RPMI8226 (cell line): ENCODE data around the gene ILK.
A peak's percentile ranks its signal among the peaks of the same experiment; 100 is the strongest.

ENCODE experiments used
- DNase-seq: peaks from one replicate; pipeline ENCODE4 v3.0.0-alpha.2; 2015

Gene ILK

DNA sequence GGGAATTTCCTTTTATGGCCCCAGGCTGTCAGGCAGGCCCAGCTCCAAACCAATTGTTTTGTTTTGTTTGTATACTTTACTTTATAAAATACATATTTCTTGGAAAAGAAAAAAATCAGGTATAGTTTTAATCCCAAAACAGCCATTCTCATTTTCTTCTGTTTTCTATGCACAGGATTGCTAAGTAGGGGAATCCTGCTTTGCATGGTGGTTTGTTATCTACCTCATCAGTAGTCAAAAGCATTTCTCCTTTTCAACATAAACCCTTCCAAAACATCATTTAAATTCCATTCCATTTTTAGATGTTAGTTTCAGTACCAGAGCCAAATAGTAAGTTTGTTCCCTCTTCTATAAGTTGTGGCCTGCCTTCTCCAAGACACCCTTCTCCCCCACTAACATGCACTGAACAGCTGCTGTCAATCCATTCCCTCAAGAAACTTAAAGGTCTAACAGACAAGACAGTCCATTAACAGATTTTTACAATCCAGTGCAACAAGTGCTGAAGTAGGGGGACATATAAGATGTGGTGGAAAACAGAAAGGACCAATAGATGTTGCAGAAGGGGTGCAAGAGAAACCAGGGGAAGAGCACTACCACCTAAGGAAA, 3.7 kb downstream of the ILK start:
- DNase-seq = no peak

DNA sequence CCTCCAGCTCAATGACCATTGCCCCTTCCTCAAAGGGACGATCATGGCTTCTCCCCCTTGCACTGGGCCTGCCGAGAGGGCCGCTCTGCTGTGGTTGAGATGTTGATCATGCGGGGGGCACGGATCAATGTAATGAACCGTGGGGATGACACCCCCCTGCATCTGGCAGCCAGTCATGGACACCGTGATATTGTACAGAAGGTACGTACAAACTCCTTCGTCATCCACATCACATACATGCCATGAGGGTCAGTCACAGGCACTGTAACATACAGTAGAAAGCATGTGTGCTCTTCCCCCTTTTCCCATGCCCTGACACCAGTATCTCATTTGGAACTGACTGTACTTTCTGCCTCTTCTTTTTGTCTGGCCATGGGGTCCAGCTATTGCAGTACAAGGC, 4.4 kb downstream of the ILK start:
- no peak for DNase-seq

DNA sequence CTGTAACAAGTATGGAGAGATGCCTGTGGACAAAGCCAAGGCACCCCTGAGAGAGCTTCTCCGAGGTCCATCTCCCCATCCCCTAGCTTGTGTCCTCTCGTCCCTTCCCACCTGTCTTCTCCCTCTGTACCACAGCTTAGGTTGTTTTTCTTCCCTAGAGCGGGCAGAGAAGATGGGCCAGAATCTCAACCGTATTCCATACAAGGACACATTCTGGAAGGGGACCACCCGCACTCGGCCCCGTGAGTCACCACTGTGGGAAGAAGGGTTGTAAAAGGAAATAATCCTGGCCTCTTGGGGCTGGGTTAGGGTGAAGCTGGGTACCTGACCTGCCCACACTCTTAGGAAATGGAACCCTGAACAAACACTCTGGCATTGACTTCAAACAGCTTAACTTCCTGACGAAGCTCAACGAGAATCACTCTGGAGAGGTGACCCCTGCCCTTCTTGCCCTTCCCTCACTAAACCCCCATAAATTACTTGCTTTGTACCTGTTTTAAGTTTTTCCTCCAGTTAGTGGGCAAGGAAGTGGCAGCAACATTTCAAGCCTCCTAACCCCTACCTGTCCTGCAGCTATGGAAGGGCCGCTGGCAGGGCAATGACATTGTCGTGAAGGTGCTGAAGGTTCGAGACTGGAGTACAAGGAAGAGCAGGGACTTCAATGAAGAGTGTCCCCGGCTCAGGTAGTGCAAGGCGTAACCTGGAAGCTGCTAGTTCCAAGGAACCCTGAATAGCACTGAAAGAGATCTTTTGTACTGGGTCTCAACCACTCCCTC, 5.3 kb downstream of the ILK start:
- no peak for DNase-seq

DNA sequence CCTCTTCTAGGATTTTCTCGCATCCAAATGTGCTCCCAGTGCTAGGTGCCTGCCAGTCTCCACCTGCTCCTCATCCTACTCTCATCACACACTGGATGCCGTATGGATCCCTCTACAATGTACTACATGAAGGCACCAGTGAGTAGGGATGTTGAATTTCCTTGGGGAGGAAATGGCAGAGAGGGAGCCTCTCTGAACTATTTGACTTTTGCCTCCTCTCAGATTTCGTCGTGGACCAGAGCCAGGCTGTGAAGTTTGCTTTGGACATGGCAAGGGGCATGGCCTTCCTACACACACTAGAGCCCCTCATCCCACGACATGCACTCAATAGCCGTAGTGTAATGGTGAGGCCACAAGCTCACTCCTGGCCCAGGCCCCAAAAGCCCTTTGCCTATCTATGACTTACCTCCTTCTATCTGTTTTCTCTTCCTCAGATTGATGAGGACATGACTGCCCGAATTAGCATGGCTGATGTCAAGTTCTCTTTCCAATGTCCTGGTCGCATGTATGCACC, 6.0 kb downstream of the ILK start:
- no peak for DNase-seq

DNA sequence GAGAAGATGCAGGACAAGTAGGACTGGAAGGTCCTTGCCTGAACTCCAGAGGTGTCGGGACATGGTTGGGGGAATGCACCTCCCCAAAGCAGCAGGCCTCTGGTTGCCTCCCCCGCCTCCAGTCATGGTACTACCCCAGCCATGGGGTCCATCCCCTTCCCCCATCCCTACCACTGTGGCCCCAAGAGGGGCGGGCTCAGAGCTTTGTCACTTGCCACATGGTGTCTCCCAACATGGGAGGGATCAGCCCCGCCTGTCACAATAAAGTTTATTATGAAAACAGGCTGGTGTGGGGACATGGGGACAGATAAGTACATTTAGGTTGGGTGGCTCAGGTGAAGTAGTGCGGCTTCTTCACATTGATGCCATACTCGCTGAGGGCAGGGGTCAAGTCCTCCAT, 7.0 kb downstream of the ILK start:
- no peak for DNase-seq

DNA sequence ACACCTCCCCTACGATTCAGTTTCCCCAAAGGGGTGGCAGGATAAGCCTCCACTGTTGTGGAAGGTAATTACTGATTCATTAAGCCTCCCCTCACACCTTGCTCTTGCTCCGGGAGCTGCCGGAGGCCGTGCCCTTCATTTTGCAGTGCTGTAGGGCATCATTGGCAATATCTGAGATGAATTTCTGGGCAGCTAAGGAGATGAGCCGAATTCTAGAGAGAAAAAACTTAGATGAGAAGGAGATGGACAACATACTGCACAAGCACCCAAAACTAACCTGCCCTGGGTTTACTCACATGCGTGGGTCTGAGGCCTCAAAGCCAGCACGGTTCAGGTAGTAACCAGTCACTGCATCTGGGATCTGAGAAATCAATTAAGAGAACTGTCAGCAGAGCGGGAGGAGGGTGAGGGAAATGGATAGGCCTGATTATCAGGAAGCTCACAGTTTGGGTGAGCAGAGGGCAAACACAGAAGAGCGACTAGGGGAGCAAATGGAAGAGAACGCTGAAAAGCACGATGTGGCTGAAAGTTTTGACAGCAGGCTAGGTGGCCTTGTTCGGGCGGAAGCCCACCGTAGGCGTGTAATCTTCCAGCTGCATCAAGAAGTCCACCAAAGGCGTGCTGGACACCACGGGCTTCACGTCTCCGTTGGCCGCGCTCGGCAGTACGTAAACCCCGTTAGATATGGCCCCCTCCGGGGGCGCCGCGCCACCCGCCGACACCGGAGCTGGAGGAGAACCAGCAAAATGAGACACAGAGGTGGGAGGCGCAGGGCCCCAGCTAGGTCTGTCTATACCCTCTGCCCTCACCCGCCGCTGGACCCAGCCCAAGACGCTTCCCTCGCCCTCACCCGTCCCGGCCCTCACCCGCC, 7.8 kb downstream of the ILK start:
- peak; percentile 14 for DNase-seq

DNA sequence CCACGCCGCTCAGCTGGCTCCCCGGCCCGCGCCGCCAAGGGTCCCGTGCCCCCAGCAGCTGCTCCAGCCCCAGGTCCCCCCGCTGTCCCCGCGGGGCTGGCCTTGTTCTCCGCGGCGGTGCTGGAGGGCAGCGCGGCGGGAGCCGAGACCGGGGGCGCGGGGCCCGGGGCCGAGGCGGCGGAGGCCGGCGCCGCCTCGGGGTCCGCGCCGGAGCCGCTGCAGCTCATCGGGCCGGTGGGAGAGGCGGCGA, 8.3 kb downstream of the ILK start:
- DNase-seq = no peak

DNA sequence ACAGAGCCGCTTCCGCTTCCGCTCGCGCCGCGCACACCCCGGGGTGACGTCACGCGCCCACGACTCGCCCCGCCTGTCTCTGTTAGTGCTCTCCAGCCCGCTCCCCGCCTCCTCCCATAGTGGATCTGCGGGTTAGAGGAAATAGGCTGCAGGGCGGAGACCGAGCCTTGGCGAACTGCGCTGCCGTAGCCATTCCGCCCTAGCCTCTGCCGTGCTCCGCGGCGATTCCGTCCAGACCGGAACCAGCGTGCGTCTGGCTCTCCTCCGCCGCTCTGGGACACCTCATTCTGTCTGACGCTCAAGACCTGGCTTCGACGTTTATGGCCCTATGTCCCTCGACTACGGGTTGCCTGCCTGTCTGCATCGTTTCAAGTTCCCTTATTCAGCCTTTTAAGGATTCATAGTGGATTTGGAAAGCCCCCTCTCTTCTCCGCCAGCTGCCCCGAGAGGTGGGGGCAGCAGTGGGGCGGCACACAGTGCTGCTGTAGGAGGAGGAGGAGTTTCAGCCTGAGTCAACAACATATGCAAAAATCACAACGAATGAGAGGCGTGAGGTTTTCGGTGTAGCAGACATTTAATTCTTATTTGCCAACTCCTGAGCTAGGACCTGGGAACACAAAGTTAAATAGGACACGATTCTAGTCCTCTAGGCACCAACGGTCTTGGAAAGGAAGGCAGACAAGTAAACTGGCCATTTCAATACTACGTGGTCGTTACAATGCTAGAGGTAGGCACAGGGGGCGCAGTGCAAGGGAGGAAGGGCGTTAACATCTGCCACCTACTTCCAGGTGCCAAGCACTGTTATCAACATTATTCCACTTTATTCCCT, 8.9 kb downstream of the ILK start, which contains the start of gene TAF10:
TSS of gene TAF10 (minus strand) at position 4 of the 829 bp plus-strand sequence. CDS start 27 bp downstream, outside the sequence.
- DNase-seq = peak; percentile 93

DNA sequence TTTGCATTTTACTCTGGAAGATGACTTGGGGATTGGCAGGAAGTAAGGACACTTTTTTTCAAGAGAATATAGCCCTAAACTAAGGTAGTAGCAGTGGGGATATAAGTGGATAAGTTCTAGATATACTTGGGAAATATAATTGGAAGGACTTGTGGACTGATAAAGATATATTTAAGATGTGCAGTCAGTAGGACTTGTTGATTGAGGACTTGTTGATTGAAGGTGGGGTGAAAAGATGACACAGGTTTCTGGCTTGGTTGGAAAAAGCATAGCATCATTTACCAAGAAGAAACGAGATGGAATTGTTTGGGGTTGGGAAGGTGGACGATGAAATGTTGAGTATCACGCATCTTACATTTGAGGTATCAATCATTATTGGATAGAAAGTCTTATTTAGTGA, 9.9 kb downstream of the ILK start:
- DNase-seq = no peak

DNA sequence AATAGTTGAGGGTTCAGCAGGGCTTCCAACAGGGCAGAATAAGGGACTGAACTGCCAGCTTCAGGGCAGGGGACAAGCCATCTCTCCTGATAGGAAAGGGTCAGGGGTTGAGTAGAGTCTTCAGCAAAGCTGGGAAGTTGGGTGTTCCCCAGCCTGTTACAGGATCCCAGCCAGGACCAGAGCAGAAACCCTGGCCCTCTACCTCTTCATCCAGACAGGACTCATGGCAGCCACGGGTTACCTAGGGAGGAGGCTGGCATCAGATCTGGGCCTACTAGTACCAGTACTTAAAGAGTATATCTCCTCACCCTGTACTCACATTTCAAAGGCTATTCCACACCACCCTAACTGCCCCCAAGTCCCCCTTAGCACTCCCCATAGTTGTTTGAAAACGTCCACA, 10.9 kb downstream of the ILK start:
- no peak for DNase-seq

DNA sequence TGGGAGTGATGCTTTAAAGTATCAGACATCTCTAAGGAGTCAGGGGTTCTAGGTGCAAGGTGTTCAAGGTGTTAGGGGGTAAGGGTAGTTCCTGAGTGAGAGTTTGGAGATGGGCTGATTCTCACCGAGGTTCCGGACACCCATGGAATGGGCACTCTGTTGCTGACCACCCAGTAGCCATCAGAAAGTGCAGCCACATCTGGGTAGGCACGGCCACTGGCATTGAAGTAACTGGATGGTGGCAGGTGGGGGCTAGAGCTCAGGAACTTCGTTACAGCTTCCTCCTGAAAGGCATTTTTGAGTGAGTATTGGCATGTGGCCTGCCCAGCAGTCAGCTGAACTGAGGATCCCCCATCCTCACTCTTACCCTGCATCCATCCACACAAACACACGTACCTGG, 11.5 kb downstream of the ILK start:
- no peak for DNase-seq

DNA sequence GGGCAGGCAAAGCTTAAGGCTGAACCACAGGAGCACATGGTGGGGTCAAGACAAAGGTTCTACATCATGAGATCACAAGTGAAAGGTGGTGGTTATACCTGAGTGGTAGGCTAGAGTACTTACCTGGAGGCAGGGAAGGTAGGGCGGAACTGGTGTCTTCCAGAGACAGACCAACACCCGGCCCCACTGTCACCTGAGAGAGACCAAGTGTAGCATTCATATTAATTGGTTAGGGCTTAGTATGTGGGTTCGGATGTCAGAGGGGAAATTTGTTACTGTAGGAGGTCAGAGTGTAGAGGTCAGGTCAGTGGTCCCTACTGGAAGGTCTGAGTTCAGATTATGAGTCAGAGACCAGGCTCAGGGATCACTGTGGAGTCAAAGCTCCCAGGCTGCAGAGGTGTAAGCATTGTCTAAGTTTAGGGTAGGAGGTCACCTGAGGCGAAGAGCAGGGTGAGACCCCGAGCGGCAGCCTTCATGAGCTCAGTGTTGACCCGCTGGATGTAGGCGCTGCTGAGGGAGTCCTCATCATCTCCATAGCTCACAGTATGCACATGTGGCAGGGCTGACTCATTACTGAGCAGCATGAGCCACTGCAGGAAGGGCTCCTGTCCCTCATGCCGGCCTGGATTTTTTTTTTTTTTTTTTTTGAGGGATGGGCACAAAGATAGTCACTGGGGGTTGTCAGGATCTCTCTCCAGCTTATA, 12.5 kb downstream of the ILK start:
- no peak for DNase-seq

DNA sequence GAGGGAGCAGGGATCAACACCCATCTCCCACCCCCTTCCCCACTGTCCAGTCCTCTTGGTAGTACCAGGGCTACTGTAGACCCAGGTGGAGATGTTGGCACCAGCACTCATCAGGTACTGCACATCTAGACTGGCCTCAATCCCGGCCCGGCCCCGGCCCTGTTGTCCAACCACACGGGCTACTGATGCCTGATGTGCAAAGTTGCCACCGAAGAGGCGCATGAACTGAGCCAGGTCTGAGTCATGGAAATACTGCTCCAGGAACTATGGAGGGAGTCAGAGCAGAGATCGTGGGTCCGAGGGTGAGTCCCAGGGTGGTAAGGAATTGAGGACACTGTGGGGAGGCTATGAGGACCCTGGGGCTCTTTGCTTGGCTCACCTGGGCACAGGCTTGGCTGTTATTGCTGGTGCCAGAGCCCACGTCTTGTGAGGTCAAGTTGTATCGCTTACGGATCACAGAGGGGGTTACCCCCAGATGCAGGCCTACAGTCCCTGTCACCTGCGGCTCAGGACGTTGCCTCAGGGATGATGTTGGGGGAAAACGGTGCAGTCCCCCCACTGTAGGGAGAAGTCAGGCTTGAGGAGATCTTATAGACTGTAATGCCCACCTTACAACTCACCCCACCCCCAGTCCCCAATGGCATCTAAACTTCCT, 13.1 kb downstream of the ILK start:
- no peak for DNase-seq

DNA sequence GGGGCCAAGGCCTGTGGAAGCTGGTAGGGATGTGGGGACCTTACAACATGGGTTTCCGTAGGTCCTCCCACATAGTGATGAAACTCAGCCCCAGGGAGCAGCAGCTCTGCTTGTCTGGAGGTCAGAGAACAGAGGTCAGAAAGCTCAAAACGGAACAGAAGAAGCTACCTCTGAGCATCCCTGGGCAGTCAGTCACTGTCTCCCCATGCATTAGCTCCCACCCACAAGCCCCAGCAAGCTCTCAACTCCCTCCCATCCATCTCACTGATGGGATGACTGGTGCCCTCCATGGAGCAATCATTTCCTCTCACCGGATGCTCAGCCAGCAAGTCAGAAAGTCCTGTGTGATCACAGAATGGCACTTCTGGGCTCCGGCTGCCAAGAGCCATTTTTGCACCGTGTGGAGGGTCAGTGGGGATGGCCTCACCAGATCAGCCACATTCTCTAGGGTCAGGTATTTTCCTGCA, 13.8 kb downstream of the ILK start:
- DNase-seq = no peak

DNA sequence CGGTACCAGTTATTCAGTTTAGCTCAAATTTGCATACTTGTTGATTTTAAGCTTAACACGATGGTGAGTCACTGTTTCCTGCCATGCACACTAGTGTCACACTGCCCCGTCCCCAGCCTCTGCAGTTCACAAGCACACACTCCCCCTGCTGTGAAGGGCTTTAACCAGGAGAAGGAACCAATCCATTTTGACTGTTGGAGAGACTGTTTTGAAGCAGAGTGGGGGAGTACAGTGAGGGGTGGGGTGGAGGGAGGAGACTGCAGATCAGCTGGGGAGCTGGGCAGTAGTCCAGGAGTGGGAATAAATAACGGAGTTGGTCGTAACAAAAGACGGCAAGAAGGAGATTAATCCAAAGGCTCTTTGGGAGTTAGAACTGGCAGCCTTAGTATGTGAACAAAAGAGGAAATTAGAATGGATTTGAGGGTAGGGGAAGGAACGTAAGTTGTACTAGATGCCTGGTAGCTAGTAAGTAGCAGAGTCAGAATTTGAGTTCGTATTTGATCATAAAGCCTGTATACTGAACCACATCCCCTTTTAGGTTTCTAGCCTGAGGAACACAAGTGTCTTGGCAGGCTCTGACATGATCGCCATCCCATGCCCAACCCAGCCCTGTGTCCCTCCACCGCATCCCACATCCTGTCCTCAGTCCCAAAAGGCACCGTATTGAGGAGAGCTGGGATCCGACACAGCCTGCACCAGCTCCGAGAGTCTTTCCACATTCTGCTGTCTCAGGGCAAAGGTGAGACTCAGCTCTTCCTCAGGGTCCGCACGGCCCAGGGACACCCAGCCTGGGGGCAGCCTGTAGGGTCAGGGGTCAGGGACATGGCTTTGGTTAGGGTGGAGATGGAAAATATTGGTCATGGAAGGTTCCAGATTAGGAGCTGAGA, 14.8 kb downstream of the ILK start:
- DNase-seq = no peak

DNA sequence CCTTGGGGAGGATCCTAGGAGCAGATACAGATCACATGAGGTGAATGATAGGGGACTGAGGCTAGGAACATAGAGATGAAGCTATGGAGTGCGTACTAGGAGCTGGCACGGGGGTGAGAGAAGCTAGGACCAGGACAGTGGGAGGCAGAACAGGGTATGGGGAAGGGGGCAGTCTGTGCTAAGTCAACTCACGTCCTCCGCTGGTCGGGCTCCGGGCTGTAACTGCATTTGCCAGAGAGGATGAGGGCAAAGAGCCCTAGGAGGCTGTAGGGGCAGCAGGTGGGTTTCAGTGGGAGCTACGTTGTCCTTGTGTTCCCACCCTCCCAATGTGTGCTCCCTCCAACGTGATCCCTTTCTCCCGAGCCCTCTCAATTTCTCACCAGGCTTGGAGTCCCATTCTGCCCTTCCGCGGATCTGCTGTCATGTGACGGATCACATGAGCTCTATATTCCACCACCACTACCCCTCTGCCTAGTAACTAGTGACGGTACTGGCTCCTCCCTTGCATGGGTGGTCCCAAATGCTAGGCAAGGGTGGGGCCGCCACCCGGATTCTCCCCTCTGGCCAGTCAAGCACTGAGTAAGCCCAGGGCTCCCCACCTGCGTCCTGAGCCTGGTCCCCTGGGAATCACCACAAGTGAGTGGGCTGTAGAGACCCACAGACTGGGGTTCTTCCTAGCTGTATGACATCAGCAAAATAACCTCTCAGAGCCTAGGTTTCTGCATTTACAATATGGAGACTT, 15.6 kb downstream of the ILK start, which contains the start of gene TPP1:
TSS of gene TPP1 (minus strand) at position 419 of the 742 bp plus-strand sequence. CDS start at position 397, 22 bp downstream.
- DNase-seq = peak; percentile 80

DNA sequence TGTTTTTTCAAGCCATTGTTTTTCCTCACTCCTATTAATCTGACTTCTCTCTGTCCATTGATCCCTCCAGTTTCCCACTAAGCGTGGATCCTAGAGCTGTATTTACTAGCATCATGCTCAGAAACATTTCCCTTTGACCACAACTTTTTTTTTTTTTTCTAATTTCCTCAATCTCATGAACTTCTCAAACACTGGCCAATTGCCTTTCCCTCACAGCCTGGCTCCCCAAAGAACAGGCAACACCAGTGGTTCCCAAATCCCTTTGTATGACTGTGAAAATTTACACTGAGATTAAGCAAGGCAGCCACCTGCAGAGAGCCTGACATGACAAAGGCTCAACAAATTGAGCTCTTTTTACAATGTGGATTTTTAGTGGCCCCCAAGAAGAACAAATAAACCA, 17.1 kb downstream of the ILK start:
- DNase-seq = no peak

DNA sequence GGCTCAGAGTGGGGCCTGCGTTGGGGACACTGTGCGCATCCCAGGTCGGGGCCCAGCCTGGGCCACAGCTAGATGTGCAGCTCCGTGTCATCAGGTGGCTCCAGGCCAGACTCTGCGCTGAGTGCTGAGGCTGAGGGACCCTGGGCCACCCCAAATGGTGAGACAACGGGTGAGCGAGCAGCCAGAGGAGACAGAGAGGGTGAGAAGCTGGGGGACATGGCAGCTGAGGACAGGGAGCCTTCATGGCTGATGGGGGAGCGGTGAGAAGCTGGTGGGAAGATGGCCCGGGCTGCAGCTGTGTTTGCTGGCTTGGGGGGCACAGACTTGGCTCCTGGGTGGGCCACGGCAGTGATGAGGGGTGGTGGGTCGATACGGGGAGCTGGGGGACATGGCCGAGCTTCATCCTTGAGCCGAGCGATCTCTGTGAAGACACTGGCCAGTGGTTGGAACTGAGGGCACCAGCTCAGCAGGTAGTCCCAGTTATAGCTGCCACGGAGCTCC, 18.2 kb downstream of the ILK start:
- DNase-seq = no peak
